Stimulated activated CD4-positive, alpha-beta T cell treated with anti-CD3 and anti-CD28 coated beads, Interleukin-12 subunit alpha, Interleukin-12 subunit beta, amount 100 ng/mL, for 24 hours (primary cell): ENCODE data around the gene CNKSR2.

Source experiments
- DNase-seq, 2 experiments: peaks; one replicate each; pipeline ENCODE4 v3.0.0-alpha.2; 2020; ENCODE audit warnings: low read depth in 2 of 2

CNKSR2 gene

GRCh38 chrX:21666679-21667078 lies 292.5 kb downstream of the CNKSR2 start:
- no peak for DNase-seq

- DNase-seq: no peak
These were observed 300.4 kb downstream of the CNKSR2 start for GRCh38 chrX:21674430-21675186.

DNA sequence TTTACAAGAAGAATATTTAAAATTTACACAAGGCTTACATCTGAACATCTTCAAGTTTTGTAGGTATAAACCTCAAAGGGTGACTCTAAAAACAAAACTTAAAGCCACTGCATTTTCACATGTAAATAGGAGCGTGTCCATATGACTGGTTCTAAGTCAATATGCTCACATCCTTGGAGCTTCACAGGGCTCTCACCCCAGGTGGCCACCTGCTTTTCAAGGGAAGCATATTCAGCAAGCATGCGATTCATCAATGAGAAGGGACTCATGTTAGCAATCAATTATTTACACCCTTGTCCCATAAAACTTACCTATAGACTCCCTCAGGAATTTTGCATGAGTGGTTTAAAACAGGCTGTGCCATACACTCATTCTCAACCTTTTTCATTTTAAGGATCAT lies 301.7 kb downstream of the CNKSR2 start:
- DNase-seq: no peak

- no peak for DNase-seq
These were observed 303.9 kb downstream of the CNKSR2 start for GRCh38 chrX:21678048-21678612.

GRCh38 chrX:21683941-21684340 lies 309.7 kb downstream of the CNKSR2 start:
- no peak for DNase-seq

GRCh38 chrX:21691512-21692018 lies 317.3 kb downstream of the CNKSR2 start:
- DNase-seq: no peak

GRCh38 chrX:21698272-21698671 lies 324.1 kb downstream of the CNKSR2 start:
- no peak for DNase-seq

GRCh38 chrX:21699136-21699535 lies 324.9 kb downstream of the CNKSR2 start:
- no peak for DNase-seq

DNA sequence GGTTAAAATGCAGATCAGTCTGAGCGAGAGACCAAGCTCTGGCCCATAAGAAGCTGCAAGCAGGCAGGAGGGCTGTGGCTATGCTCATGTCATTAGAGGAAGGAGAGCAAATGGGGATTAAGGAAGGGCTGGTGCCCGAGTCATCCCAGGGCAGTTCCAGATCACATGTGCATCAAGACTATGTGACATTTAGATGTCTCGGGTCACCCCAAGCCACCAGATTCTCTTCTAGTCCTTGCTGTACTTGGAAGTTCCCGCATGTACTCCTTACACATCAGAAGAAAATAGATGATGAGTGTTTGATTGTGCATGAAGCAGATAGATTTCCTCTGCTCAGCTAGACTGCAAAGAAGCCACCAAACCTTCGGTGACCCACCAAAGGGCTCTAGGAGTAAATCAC lies 326.1 kb downstream of the CNKSR2 start:
- DNase-seq: no peak

DNA sequence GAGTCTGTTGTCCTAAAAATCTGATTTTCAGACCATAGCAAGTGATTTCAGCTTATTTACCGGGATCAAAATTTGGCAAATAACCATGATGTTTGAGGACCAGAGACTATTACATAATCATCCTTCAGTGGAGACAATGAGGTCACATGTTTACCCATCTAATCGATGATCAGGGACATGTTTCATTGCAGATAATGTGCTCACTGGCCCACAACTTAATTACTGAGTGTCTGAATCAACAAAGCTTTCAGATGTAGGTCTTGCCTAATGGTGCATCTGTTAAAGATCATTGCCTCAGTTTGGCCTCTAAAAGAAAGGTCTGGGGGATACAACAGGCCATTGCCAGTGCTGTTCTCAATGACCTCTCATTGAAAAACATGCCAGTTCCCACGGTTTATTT lies 326.7 kb downstream of the CNKSR2 start:
- DNase-seq: no peak

GRCh38 chrX:21702725-21703124 lies 328.5 kb downstream of the CNKSR2 start:
- no peak for DNase-seq
